ENCODE measurements around the gene STUM.

STUM gene

DNA sequence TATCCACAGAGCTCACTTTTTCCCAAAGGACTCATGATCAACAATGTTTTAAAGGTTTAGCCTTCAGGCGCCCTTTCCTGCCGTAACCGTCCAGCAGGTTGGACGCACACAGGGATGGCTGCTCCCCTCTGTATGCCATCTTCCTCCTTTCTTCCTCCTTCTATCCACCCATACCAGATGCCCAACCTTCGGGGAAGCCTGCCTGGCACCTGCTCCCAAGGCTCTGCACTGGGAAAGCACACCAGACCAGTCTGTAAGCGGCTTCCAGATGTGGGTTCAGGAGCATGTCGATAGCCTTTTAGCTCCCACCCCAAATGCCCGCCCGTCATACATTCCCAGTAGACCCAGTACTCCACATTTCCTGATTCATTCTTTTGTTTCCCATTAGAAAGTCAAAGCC is 52.9 kb downstream of the STUM start:
- DNase-seq, result no peak
- Histone ChIP-seq H3K4me1 (ENCODE audit: control insufficient read depth, insufficient read depth, low read length, poor library complexity, severe bottlenecking) (no peaks in the 10 kb centered on the region), H3K27ac (ENCODE audit: insufficient read depth, low read length, poor library complexity, severe bottlenecking) (no peak overlapping the region), H3K27me3 (replicated peaks; ENCODE audit: control insufficient read depth, insufficient read depth, low read length, poor library complexity, severe bottlenecking) (no peaks in the 10 kb centered on the region), H3K4me3 (ENCODE audit: insufficient read depth, low read depth, low read length, poor library complexity, severe bottlenecking) (no peak overlapping the region), H3K9me3 (ENCODE audit: control insufficient read depth, low read length) (no peaks in the 10 kb centered on the region), H3K36me3 (ENCODE audit: control insufficient read depth, insufficient read depth, low read length) (no peaks in the 10 kb centered on the region)

- H3K36me3 ChIP-seq (ENCODE audit: control insufficient read depth, insufficient read depth, low read length), result no peaks in the 10 kb centered on the region
- H3K27me3 ChIP-seq (replicated peaks; ENCODE audit: control insufficient read depth, insufficient read depth, low read length, poor library complexity, severe bottlenecking), result no peaks in the 10 kb centered on the region
- no peak overlapping the region for H3K27ac ChIP-seq (ENCODE audit: insufficient read depth, low read length, poor library complexity, severe bottlenecking)
- no peak for DNase-seq
- H3K9me3 ChIP-seq (ENCODE audit: control insufficient read depth, low read length), result no peaks in the 10 kb centered on the region
- no peak overlapping the region for H3K4me3 ChIP-seq (ENCODE audit: insufficient read depth, low read depth, low read length, poor library complexity, severe bottlenecking)
- no peaks in the 10 kb centered on the region for H3K4me1 ChIP-seq (ENCODE audit: control insufficient read depth, insufficient read depth, low read length, poor library complexity, severe bottlenecking)
Observed at GRCh38 chr1:226602186-226603021, 53.8 kb downstream of the STUM start.

DNA sequence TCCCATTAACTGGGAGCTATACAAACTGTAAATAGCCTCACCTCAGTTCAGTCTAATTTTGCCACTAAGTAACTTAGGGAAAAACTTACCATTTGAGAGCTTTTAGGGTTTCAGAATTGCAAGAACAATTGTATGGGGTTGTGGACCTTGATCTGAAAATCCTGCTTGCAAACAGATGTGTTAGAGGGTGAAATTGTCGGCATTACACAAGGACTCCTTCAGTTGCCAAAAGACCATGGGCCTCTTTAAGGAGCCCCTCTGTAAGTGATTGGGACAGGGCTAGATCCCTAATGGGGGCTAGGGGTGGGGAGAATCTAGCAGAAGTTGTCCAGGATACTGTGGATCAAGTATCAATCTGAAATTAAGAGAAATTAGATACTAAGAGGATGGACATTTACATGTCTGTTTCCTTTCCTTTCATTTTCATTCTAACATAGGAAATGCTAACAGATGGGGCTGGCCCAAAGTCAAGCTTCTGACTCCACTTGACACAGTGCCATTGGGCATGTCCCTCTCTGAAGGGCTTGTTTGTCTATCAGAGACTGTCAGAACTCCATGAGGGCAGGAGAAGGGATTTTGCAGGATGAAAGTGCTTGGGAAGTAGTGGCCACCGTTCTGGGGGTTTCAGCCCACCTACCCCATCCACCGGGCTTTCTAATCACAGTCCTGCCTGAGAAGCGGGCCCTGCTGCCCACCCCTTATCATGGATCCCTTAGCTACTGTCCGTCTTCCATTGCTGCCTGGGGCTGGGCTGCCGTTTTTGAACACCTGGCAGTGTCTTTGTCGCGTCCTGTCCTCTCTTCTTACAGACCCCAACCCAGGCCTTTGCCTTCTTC is 54.7 kb downstream of the STUM start:
- no peaks in the 10 kb centered on the region for H3K36me3 ChIP-seq (ENCODE audit: control insufficient read depth, insufficient read depth, low read length)
- H3K4me1 ChIP-seq (ENCODE audit: control insufficient read depth, insufficient read depth, low read length, poor library complexity, severe bottlenecking), result no peaks in the 10 kb centered on the region
- no peak overlapping the region for H3K4me3 ChIP-seq (ENCODE audit: insufficient read depth, low read depth, low read length, poor library complexity, severe bottlenecking)
- H3K27me3 ChIP-seq (replicated peaks; ENCODE audit: control insufficient read depth, insufficient read depth, low read length, poor library complexity, severe bottlenecking), result no peaks in the 10 kb centered on the region
- H3K9me3 ChIP-seq (ENCODE audit: control insufficient read depth, low read length), result no peaks in the 10 kb centered on the region
- H3K27ac ChIP-seq (ENCODE audit: insufficient read depth, low read length, poor library complexity, severe bottlenecking), result no peak overlapping the region
- no peak for DNase-seq

DNA sequence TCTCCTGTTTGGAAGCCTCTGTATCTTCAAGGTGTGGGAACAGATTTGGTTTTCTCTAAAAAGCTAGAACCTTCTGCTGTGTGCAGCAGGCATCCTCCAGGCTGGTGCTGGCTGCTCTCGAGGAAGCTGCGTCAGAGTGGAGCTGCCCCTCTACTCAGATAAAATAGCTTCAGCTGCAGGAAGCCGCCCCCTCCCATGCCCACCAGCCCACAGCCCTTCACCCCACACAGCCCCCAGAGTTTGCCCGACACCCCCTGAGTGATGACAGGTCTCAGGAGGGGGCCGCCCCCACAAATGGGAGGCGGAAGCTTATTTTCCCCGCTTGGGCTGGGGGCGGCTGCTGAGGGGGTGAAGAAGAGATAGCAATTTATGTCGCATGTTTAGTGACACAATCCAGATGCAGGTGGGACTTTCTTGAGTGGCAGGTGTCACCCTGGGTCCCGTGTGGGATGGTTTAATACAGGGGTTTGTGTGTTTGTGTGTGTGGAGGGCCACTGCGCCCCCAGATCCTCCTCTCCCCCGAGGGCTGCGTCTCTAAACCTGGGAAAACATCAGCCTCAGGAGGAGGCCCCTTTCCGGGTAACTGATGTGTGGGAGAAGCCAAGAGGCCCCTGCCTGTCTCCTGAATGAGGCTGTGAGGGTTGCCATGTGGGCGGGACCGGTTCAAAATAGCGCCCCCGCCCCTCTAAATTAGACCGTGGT is 55.4 kb downstream of the STUM start:
- no peak for DNase-seq
- Histone ChIP-seq H3K9me3 (ENCODE audit: control insufficient read depth, low read length) (no peaks in the 10 kb centered on the region), H3K36me3 (ENCODE audit: control insufficient read depth, insufficient read depth, low read length) (no peaks in the 10 kb centered on the region), H3K4me3 (ENCODE audit: insufficient read depth, low read depth, low read length, poor library complexity, severe bottlenecking) (no peak overlapping the region), H3K27ac (ENCODE audit: insufficient read depth, low read length, poor library complexity, severe bottlenecking) (no peak overlapping the region), H3K4me1 (ENCODE audit: control insufficient read depth, insufficient read depth, low read length, poor library complexity, severe bottlenecking) (no peaks in the 10 kb centered on the region), H3K27me3 (replicated peaks; ENCODE audit: control insufficient read depth, insufficient read depth, low read length, poor library complexity, severe bottlenecking) (no peaks in the 10 kb centered on the region)

- no peak overlapping the region for H3K27ac ChIP-seq (ENCODE audit: insufficient read depth, low read length, poor library complexity, severe bottlenecking)
- H3K9me3 ChIP-seq (ENCODE audit: control insufficient read depth, low read length), result no peaks in the 10 kb centered on the region
- H3K4me1 ChIP-seq (ENCODE audit: control insufficient read depth, insufficient read depth, low read length, poor library complexity, severe bottlenecking), result no peaks in the 10 kb centered on the region
- no peaks in the 10 kb centered on the region for H3K36me3 ChIP-seq (ENCODE audit: control insufficient read depth, insufficient read depth, low read length)
- no peak for DNase-seq
- no peaks in the 10 kb centered on the region for H3K27me3 ChIP-seq (replicated peaks; ENCODE audit: control insufficient read depth, insufficient read depth, low read length, poor library complexity, severe bottlenecking)
- no peak overlapping the region for H3K4me3 ChIP-seq (ENCODE audit: insufficient read depth, low read depth, low read length, poor library complexity, severe bottlenecking)
Observed at GRCh38 chr1:226604560-226605317, 56.2 kb downstream of the STUM start.

GRCh38 chr1:226605318-226605950 is 56.9 kb downstream of the STUM start:
- no peak for DNase-seq
- Histone ChIP-seq H3K27me3 (replicated peaks; ENCODE audit: control insufficient read depth, insufficient read depth, low read length, poor library complexity, severe bottlenecking) (no peaks in the 10 kb centered on the region), H3K27ac (ENCODE audit: insufficient read depth, low read length, poor library complexity, severe bottlenecking) (no peak overlapping the region), H3K9me3 (ENCODE audit: control insufficient read depth, low read length) (no peaks in the 10 kb centered on the region), H3K4me1 (ENCODE audit: control insufficient read depth, insufficient read depth, low read length, poor library complexity, severe bottlenecking) (no peaks in the 10 kb centered on the region), H3K36me3 (ENCODE audit: control insufficient read depth, insufficient read depth, low read length) (no peaks in the 10 kb centered on the region), H3K4me3 (ENCODE audit: insufficient read depth, low read depth, low read length, poor library complexity, severe bottlenecking) (no peak overlapping the region)

GRCh38 chr1:226606311-226607267 is 58.0 kb downstream of the STUM start:
- Histone ChIP-seq H3K4me1 (ENCODE audit: control insufficient read depth, insufficient read depth, low read length, poor library complexity, severe bottlenecking) (no peaks in the 10 kb centered on the region), H3K4me3 (ENCODE audit: insufficient read depth, low read depth, low read length, poor library complexity, severe bottlenecking) (no peak overlapping the region), H3K27me3 (replicated peaks; ENCODE audit: control insufficient read depth, insufficient read depth, low read length, poor library complexity, severe bottlenecking) (no peaks in the 10 kb centered on the region), H3K27ac (ENCODE audit: insufficient read depth, low read length, poor library complexity, severe bottlenecking) (no peak overlapping the region), H3K36me3 (ENCODE audit: control insufficient read depth, insufficient read depth, low read length) (no peaks in the 10 kb centered on the region), H3K9me3 (ENCODE audit: control insufficient read depth, low read length) (no peaks in the 10 kb centered on the region)
- no peak for DNase-seq

DNA sequence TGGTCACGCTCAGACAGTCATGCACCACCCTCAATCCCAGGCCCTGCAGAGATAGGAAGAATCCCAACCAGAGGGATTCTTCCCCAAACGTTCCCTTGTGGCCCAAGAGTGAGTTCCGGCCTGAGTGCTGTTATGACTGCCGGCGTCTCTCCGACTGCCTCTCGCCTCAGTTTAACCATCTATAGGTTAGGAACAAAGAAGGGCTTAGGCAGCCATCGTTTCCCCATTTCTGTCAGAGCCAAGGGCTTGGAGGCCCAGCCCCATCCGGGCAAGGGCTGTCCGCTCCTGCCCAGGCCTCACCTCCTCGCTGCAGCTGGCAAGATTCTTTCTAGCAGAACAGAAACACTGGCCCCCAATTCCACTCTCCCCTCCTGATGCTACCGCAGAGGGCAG is 58.7 kb downstream of the STUM start:
- no peaks in the 10 kb centered on the region for H3K27me3 ChIP-seq (replicated peaks; ENCODE audit: control insufficient read depth, insufficient read depth, low read length, poor library complexity, severe bottlenecking)

More for the DNA sequence above, 58.7 kb downstream of the STUM start:
- no peak for DNase-seq
- H3K4me1 ChIP-seq (ENCODE audit: control insufficient read depth, insufficient read depth, low read length, poor library complexity, severe bottlenecking), result no peaks in the 10 kb centered on the region
- no peaks in the 10 kb centered on the region for H3K36me3 ChIP-seq (ENCODE audit: control insufficient read depth, insufficient read depth, low read length)
- no peaks in the 10 kb centered on the region for H3K9me3 ChIP-seq (ENCODE audit: control insufficient read depth, low read length)
- H3K4me3 ChIP-seq (ENCODE audit: insufficient read depth, low read depth, low read length, poor library complexity, severe bottlenecking), result no peak overlapping the region
- no peak overlapping the region for H3K27ac ChIP-seq (ENCODE audit: insufficient read depth, low read length, poor library complexity, severe bottlenecking)
